Epithelial cell of proximal tubule (primary cell): ENCODE results near the gene AKT3. TPM values are rescaled to one million over a fixed set of nuclear protein-coding genes. Genes with fewer than 3 reads are reported as not detected.

Source experiments
- DNase-seq: peaks from one replicate; pipeline ENCODE4 v3.0.0-alpha.2; 2011; ENCODE audit warnings: low read depth
- H3K4me3 ChIP-seq: 2 replicates; pipeline ENCODE4 v1.5.1; 2011; ENCODE audit warnings: low read depth, mild to moderate bottlenecking, low read length
- total RNA-seq: library from RNA; depleted of rRNA; stranded (reverse); fragments of >200 nt; gene quantifications from 2 replicates; pipeline ENCODE4 v1.2.3, GENCODE V29; 2015
- TF ChIP-seq, protein P1 (sequence below): conservative IDR thresholded peaks from 2 replicates; pipeline ENCODE4 v1.5.1; 2012; ENCODE audit warnings: low read depth, mild to moderate bottlenecking, low read length

The AKT3 gene
- total RNA-seq, 1 donor from 2014 or later = 12.2 TPM

DNA sequence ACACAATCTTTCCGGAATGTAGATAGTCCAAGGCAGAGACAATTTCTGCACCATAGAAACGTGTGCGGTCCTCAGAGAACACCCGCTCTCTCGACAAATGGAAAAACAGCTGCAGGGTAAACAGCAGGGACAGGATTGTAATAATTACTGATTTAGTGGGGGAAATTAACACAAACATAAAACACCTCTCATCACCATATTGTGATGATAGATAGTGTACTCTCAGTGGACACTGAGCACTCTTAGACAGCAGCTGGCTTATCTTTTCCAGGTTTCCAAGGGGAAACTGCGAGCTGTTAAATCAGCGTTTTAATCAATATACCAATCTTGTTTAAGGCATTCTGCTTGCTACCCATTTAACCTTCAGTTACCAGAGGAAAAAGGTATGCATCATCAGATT, 277.1 kb downstream of the AKT3 start:
- TF ChIP-seq, protein P1, sequence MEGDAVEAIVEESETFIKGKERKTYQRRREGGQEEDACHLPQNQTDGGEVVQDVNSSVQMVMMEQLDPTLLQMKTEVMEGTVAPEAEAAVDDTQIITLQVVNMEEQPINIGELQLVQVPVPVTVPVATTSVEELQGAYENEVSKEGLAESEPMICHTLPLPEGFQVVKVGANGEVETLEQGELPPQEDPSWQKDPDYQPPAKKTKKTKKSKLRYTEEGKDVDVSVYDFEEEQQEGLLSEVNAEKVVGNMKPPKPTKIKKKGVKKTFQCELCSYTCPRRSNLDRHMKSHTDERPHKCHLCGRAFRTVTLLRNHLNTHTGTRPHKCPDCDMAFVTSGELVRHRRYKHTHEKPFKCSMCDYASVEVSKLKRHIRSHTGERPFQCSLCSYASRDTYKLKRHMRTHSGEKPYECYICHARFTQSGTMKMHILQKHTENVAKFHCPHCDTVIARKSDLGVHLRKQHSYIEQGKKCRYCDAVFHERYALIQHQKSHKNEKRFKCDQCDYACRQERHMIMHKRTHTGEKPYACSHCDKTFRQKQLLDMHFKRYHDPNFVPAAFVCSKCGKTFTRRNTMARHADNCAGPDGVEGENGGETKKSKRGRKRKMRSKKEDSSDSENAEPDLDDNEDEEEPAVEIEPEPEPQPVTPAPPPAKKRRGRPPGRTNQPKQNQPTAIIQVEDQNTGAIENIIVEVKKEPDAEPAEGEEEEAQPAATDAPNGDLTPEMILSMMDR = no peak

DNA sequence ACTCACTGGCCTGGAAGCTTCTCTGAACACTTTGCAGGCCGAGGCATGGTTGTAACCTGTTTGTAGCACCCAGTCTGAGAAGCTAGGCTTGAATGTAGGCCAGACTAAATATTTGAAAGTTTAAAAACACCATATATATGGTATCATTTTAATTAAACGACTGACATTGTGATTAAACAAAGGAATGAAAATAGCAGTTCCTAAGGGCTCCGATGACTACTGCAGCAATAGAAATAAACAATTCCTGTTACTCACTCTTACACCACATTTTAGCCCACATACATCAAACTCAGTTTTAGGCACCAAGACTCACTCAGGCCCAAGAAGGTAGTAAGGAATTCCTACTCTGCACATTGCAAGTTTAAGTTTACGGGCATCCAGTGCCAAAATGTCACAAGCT, 281.2 kb downstream of the AKT3 start:
- DNase-seq = no peak
- TF ChIP-seq, protein P1 = no peak
- H3K4me3 ChIP-seq = no peak overlapping the region

More for the DNA sequence above, 277.1 kb downstream of the AKT3 start:
- no peak overlapping the region for H3K4me3 ChIP-seq
- DNase-seq = no peak

DNA sequence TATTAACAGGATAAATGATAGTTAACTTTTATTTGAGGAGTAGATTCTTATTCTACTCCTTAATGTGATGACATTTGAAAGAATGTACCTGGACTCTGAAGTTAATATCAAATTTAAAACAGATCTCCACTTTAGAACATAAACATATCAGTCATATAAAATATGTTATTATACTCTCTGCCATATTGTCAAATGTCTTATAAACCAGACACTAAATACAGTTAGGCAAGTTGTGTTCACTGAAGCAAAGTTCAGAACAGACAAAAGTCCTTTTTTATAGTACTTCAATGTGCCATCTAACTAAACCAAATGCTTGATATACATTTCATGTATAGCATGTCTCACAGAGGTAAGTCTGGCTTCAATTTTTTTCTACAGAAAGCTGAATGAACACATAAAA, 285.2 kb downstream of the AKT3 start:
- H3K4me3 ChIP-seq = no peak overlapping the region

DNA sequence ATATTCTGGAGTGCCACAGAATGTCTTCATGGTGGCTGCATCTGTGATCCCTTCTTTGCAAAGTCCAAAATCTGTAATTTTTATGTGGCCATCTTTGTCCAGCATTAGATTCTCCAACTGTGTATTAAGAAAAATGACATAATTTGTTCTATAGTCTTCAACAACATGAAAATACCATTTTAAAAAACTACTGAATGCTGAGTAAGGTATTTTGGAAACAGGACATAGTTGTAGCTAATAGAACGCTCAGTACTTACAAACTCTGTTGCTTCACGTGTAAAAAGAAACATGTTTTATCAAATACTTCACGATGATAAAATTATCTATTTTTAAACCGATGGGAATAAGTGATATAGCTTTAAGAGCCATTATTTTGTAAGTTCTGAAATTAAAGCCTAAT, 286.3 kb downstream of the AKT3 start:
- DNase-seq = no peak
- no peak overlapping the region for H3K4me3 ChIP-seq
- TF ChIP-seq, protein P1 = no peak

More for the DNA sequence above, 285.2 kb downstream of the AKT3 start:
- TF ChIP-seq, protein P1 = no peak
- no peak for DNase-seq

DNA sequence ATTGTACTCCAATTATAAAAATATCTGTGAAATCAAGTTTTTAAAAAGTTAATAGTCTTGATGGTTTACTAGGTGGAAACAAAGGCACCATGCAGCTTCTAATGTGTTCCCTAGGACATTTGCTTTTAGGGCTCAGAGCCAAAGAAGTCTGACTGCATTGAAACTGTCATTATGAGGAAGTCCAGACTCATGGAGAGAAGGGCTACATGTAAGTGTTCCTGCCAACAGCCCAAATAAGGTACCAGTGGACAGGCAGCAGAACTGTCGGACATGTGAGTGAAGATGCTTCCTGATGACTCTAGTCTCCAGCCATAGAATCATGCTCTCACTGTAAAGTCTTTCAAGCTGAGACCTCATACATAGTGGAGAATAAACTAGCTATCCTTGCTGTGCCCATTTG, 287.6 kb downstream of the AKT3 start:
- DNase-seq = no peak
- TF ChIP-seq, protein P1 = no peak
- H3K4me3 ChIP-seq = no peak overlapping the region

DNA sequence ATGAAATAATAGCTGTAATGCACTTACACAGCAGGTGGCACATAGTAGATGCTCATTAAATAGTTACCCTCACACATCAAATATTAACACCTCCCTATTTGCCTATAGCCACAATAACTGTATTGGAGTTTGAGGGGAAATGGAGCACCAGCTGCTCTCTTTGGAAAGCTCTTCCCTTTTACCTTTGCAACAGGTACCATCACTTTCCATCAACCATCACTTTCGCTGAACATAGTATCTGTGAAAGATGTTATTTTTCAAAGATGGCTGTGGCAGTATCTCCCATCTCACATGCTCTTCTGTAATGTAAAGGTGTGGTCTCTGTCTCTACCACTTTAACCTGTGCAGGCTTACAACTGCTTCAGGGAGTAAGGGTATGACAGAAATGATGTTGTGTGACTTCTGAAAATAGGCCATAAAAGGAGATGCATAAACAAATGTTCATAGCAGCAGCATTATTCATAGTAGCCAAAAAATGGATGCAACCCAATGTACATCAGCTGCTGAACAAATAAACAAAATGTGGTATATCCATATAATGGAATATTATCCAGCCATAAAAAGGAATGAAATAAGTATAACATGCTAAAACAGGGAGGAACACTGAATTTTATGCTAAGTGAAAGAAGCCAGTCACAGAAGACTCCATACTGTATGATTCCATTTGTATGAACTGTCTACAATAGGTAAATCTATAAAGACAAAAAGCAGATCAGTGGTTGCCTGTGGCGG, 288.3 kb downstream of the AKT3 start:
- no peak for DNase-seq
- TF ChIP-seq, protein P1 = no peak
- no peak overlapping the region for H3K4me3 ChIP-seq

DNA sequence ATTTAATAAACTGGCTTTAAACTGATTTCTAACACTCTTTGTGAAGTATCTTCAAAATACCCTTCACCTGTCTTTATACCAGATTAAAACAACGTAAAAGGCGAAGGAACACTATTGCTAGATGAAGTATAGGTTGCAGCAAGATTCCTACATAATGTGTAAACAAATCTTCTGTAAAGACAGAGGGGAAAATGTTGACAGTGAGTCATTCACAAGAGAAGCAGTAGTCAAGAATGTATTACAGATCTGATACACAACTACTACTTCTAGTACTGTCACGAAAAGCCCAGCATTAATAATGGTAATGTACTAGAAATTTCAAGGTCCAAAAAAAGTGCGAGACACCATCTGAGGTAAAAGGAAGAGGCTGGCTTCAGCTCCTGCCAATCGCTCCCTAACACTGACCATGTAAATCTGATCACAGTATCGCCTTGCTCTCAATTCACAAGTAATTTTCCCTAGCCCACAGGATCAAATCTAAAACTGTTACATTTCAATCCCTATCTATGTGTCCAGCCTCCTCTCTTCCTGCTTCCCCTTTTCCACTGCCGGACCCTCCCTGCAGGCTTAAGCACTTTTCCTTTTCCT, 290.4 kb downstream of the AKT3 start:
- H3K4me3 ChIP-seq = no peak overlapping the region
- DNase-seq = no peak
- TF ChIP-seq, protein P1 = no peak
